Brain microvascular endothelial cell (primary cell): ENCODE measurements around the gene MOXD1.

Experiments used
- DNase-seq: peaks from one replicate; pipeline ENCODE4 v3.0.0-alpha.2; 2020
- H3K27ac ChIP-seq: fragments of 250-450 bp; sonication (Bioruptor Pico); 2 replicates; pipeline ENCODE4 v1.5.1; 2020; ENCODE audit warnings: mild to moderate bottlenecking, moderate library complexity
- H3K27me3 ChIP-seq: fragments of 250-450 bp; sonication (Bioruptor Pico); replicated peaks from 2 replicates; pipeline ENCODE4 v1.5.1; 2020; ENCODE audit warnings: mild to moderate bottlenecking
- H3K36me3 ChIP-seq: fragments of 250-450 bp; sonication (Bioruptor Pico); replicated peaks from 2 replicates; pipeline ENCODE4 v1.5.1; 2020; ENCODE audit warnings: mild to moderate bottlenecking
- H3K4me3 ChIP-seq: 2 replicates; pipeline ENCODE4 v1.5.1; 2011; ENCODE audit warnings: low read depth, mild to moderate bottlenecking, control low read depth, low read length, moderate library complexity
- CTCF ChIP-seq: IDR thresholded peaks from 2 replicates; pipeline ENCODE4 v1.5.1; 2011; ENCODE audit warnings: low read depth, mild to moderate bottlenecking, moderate library complexity, low read length, control low read depth, inconsistent platforms; ENCODE audit errors: missing control alignments
- in situ Hi-C: cut with HindIII; loops from 2 replicates; pipeline ENCODE4 v1.10.0; 2017; ENCODE audit warnings: low sequenced_read_pairs, low pct_ligation_motif_present

The MOXD1 gene

GRCh38 chr6:132400883-132401617, at the start of gene MOXD1:
Gene MOXD1 (minus strand): TSS chr6:132401475. CDS start chr6:132401426, 49 bp downstream.
- TF ChIP-seq CTCF = peak; percentile 1
- no peak for DNase-seq
- H3K36me3 ChIP-seq = no peaks in the 10 kb centered on the region
- H3K27ac ChIP-seq = no peak within 1 kb of the TSS
- in situ Hi-C loops = no loop called here
- H3K27me3 ChIP-seq = no peaks in the 10 kb centered on the region
- H3K4me3 ChIP-seq = peak within 1 kb of the TSS; percentile 73

- DNase-seq = no peak
- Histone ChIP-seq H3K4me3 (no peak overlapping the region), H3K36me3 (no peaks in the 10 kb centered on the region), H3K27me3 (no peaks in the 10 kb centered on the region), H3K27ac (no peak overlapping the region)
- no peak for TF ChIP-seq CTCF
- in situ Hi-C loops = no loop called here
These were observed 45.6 kb upstream of the MOXD1 start for GRCh38 chr6:132446855-132447241.

GRCh38 chr6:132446141-132446854, 45.0 kb upstream of the MOXD1 start:
- no peak for DNase-seq
- H3K36me3 ChIP-seq = no peaks in the 10 kb centered on the region
- H3K4me3 ChIP-seq = no peak overlapping the region
- H3K27ac ChIP-seq = no peak overlapping the region
- in situ Hi-C loops = no loop called here
- H3K27me3 ChIP-seq = no peaks in the 10 kb centered on the region
- TF ChIP-seq CTCF = no peak

- DNase-seq = peak; percentile 79
- Histone ChIP-seq H3K4me3 (no peak overlapping the region), H3K27ac (peak overlapping the region; percentile 56), H3K36me3 (no peaks in the 10 kb centered on the region), H3K27me3 (no peaks in the 10 kb centered on the region)
- in situ Hi-C loops = no loop called here
- no peak for TF ChIP-seq CTCF
These were observed 44.1 kb upstream of the MOXD1 start for GRCh38 chr6:132445201-132445951.

- H3K36me3 ChIP-seq = no peaks in the 10 kb centered on the region
- in situ Hi-C loops = no loop called here
- TF ChIP-seq CTCF = no peak
- H3K4me3 ChIP-seq = no peak overlapping the region
- H3K27me3 ChIP-seq = no peaks in the 10 kb centered on the region
- no peak for DNase-seq
- no peak overlapping the region for H3K27ac ChIP-seq
These were observed 41.9 kb upstream of the MOXD1 start for GRCh38 chr6:132443206-132443605.
